GM23248 (cell line): Measurements from ENCODE around the gene MYO1D. TPM values are rescaled to one million over a fixed set of nuclear protein-coding genes. Genes with fewer than 3 reads are reported as not detected.

Experiments used
- DNase-seq: peaks from one replicate; pipeline ENCODE4 v3.0.0-alpha.2; 2015
- H2AFZ ChIP-seq: fragments of 200-600 bp; sonication (generic); 2 replicates; pipeline ENCODE4 v1.6.1; 2016; ENCODE audit warnings: antibody characterized with exemption
- H3F3A ChIP-seq: fragments of 200-600 bp; sonication (generic); 2 replicates; pipeline ENCODE4 v1.6.1; 2016; ENCODE audit warnings: mild to moderate bottlenecking, antibody characterized with exemption, mixed run types; ENCODE audit not compliant: insufficient read depth
- H3K27ac ChIP-seq: fragments of 200-600 bp; sonication (generic); 2 replicates; pipeline ENCODE4 v1.5.1; 2016; ENCODE audit warnings: mild to moderate bottlenecking
- H3K27me3 ChIP-seq: fragments of 200-600 bp; sonication (generic); replicated peaks from 2 replicates; pipeline ENCODE4 v1.6.1; 2016; ENCODE audit warnings: mild to moderate bottlenecking; ENCODE audit not compliant: insufficient read depth
- H3K36me3 ChIP-seq: fragments of 200-600 bp; sonication (generic); 2 replicates; pipeline ENCODE4 v1.6.1; 2016; ENCODE audit warnings: low read depth, mild to moderate bottlenecking
- H3K4me1 ChIP-seq: fragments of 200-600 bp; sonication (generic); 2 replicates; pipeline ENCODE4 v1.6.1; 2016; ENCODE audit warnings: mild to moderate bottlenecking; ENCODE audit not compliant: insufficient read depth
- H3K4me2 ChIP-seq: fragments of 200-600 bp; sonication (generic); one replicate; pipeline ENCODE4 v1.6.1; 2016; ENCODE audit warnings: mild to moderate bottlenecking; ENCODE audit not compliant: unreplicated experiment
- H3K4me3 ChIP-seq: fragments of 200-600 bp; sonication (generic); 2 replicates; pipeline ENCODE4 v1.5.1; 2016; ENCODE audit warnings: mild to moderate bottlenecking
- H3K79me2 ChIP-seq: fragments of 200-600 bp; sonication (generic); 2 replicates; pipeline ENCODE4 v1.6.1; 2016; ENCODE audit warnings: mild to moderate bottlenecking; ENCODE audit not compliant: insufficient read depth
- H3K9ac ChIP-seq: fragments of 200-600 bp; sonication (generic); 2 replicates; pipeline ENCODE4 v1.6.1; 2016; ENCODE audit warnings: mild to moderate bottlenecking
- H3K9me2 ChIP-seq: fragments of 200-600 bp; sonication (generic); 2 replicates; pipeline ENCODE4 v1.6.1; 2016; ENCODE audit warnings: mixed run types, mild to moderate bottlenecking, moderate library complexity; ENCODE audit not compliant: insufficient read depth
- H3K9me3 ChIP-seq: fragments of 200-600 bp; sonication (generic); one replicate; pipeline ENCODE4 v1.6.1; 2017; ENCODE audit warnings: low read depth
- H4K20me1 ChIP-seq: fragments of 200-600 bp; sonication (generic); 2 replicates; pipeline ENCODE4 v1.6.0; 2016; ENCODE audit not compliant: insufficient read depth
- EZH2 ChIP-seq: fragments of 200-600 bp; sonication (generic); IDR thresholded peaks from 2 replicates; pipeline ENCODE4 v1.6.1; 2018; ENCODE audit warnings: antibody characterized with exemption, mild to moderate bottlenecking; ENCODE audit not compliant: insufficient read depth, poor library complexity, severe bottlenecking
- EZH2phosphoT487 ChIP-seq: fragments of 200-600 bp; sonication (generic); IDR thresholded peaks from 2 replicates; pipeline ENCODE4 v1.6.1; 2018; ENCODE audit warnings: antibody characterized with exemption, moderate library complexity, mild to moderate bottlenecking, low read depth; ENCODE audit not compliant: insufficient read depth
- WGBS, 2 experiments: methylation state at CpG; one replicate each; pipeline ENCODE4 v1.1.6; 2015 to 2017; ENCODE audit warnings: low lambda C conversion rate in 2 of 2, low coverage in 1 of 2; ENCODE audit errors: missing lambda C conversion rate in 2 of 2; 5-methylcytosine and 5-hydroxymethylcytosine counted together
- in situ Hi-C: fragments of 300-500 bp; cut with MboI; formaldehyde crosslinking; loops from 2 replicates; pipeline ENCODE4 v1.15.0; 2020
- polyA plus RNA-seq: library from polyadenylated mRNA; unstranded; fragments of >200 nt; fragmentation: Nextera tagmentation; extraction: Ambion mirVana; gene quantifications from 2 replicates; pipeline ENCODE4 v1.2.1, GENCODE V29; 2016
- total RNA-seq: library from RNA; depleted of rRNA; stranded (reverse); fragments of >200 nt; shearing (Covaris generic); gene quantifications from 2 replicates; pipeline ENCODE4 v1.2.3, GENCODE V29; 2014

Gene MYO1D
- total and polyA plus RNA-seq, 2 experiments from 2014 or later, result 54.1 to 99.5 TPM

- Histone ChIP-seq H3K79me2 (no peaks in the 10 kb centered on the region), H3K4me2 (no peak overlapping the region), H3K9ac (no peak overlapping the region), H4K20me1 (no peaks in the 10 kb centered on the region), H3K27ac (no peak overlapping the region), H3K9me3 (no peaks in the 10 kb centered on the region), H2AFZ (no peak overlapping the region), H3K9me2 (no peaks in the 10 kb centered on the region), H3K4me3 (no peak overlapping the region), H3F3A (peaks cover 32% of the 10 kb centered on the region), H3K27me3 (no peaks in the 10 kb centered on the region), H3K4me1 (peaks cover 23% of the 10 kb centered on the region), H3K36me3 (no peaks in the 10 kb centered on the region; the same call in 1 of the 2 replicates)
- DNase-seq, result no peak
- in situ Hi-C loops, result no loop called here
- 79 to 89% methylated on average over 5 of the region's 5 CpGs for WGBS, 2 experiments
- TF ChIP-seq EZH2phosphoT487 (no peak), EZH2 (no peak)
Observed at GRCh38 chr17:32566303-32566702, 310.6 kb downstream of the MYO1D start.

DNA sequence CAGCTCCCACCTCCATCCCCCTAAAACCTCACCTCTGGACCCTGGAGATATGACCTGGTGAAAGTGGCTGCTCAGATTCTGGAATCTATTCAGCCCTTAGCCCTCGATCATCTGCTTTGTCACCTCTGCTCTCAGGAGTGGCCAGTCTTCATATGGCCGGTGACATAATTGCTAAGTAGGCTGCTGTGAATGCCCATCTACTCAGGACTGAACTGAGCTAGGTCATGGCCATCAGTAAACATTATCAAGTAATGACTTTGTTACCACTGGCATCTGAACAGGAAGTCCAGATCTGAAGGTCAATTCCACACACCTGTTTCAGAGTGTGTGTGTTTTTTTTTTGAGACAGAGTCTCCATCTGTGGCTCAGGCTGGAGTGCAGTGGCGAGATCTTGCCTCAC, 311.5 kb downstream of the MYO1D start:
- no peaks in the 10 kb centered on the region for H4K20me1 ChIP-seq
- no peaks in the 10 kb centered on the region for H3K9me3 ChIP-seq
- H3K36me3 ChIP-seq, result no peaks in the 10 kb centered on the region; the same call in 1 of the 2 replicates
- in situ Hi-C loops, result no loop called here
- TF ChIP-seq EZH2 (no peak), EZH2phosphoT487 (no peak)
- H3K27me3 ChIP-seq, result no peaks in the 10 kb centered on the region
- H3K4me3 ChIP-seq, result no peak overlapping the region
- peaks cover 25% of the 10 kb centered on the region for H3F3A ChIP-seq
- DNase-seq, result no peak
- H2AFZ ChIP-seq, result no peak overlapping the region
- no peak overlapping the region for H3K9ac ChIP-seq
- no peaks in the 10 kb centered on the region for H3K9me2 ChIP-seq
- no peaks in the 10 kb centered on the region for H3K79me2 ChIP-seq
- 88 to 95% methylated on average over 3 of the region's 3 CpGs for WGBS, 2 experiments
- no peak overlapping the region for H3K4me2 ChIP-seq
- peaks cover 20% of the 10 kb centered on the region for H3K4me1 ChIP-seq
- H3K27ac ChIP-seq, result no peak overlapping the region

DNA sequence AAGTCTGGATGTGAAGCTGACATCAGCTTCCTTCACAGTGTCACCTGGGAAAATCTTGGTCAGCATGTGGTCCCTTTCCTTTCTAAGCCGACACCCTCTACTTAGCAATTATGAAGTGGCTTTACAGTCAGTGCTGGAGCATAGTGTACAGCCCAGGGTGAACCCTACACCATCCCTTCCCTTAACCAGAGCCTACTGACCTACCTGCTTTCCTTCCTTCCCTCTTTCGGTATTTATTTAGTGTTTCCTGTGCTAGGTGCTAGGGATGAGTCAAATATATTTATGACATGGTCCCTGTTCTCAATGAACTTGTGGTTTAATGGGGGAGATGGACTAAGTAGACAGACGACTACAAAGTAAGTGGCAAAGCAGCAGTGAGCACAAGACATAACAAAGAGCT, 312.6 kb downstream of the MYO1D start:
- 67 to 75% methylated on average over 3 of the region's 3 CpGs for WGBS, 2 experiments
- no peak for DNase-seq
- H3K4me2 ChIP-seq, result no peak overlapping the region
- no peaks in the 10 kb centered on the region; the same call in 1 of the 2 replicates for H3K36me3 ChIP-seq
- no peak overlapping the region for H2AFZ ChIP-seq
- peaks cover 14% of the 10 kb centered on the region for H3F3A ChIP-seq
- H3K9me2 ChIP-seq, result no peaks in the 10 kb centered on the region
- H3K9ac ChIP-seq, result no peak overlapping the region
- H3K4me1 ChIP-seq, result peaks cover 10% of the 10 kb centered on the region; the same call in 1 of the 2 replicates
- no peak overlapping the region for H3K27ac ChIP-seq
- in situ Hi-C loops, result no loop called here
- H3K27me3 ChIP-seq, result no peaks in the 10 kb centered on the region
- H3K9me3 ChIP-seq, result no peaks in the 10 kb centered on the region
- no peaks in the 10 kb centered on the region for H3K79me2 ChIP-seq
- no peak for TF ChIP-seq EZH2phosphoT487
- TF ChIP-seq EZH2, result no peak
- H4K20me1 ChIP-seq, result no peaks in the 10 kb centered on the region
- no peak overlapping the region for H3K4me3 ChIP-seq

DNA sequence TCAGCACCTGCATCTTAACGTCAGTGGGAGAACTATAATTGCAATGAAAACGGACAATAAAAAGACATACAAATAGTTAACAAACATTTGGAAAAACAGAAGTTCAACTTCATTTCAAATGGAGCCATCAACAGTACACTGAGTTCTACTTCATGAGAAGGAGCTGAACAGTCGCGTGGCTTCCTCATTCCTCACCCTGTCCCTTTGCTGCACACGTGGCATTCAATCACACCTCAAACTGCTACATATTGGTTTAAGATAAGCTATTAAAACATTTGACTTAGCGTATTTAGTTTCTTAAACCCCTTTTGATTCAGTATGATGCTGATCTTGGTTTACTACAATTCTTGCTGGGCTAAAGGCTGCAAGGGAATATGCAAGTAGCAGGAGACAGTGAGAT, 313.3 kb downstream of the MYO1D start:
- H3F3A ChIP-seq, result peaks cover 7% of the 10 kb centered on the region; the same call in 1 of the 2 replicates
- 82% methylated on average over 6 of the region's 6 CpGs for whole genome bisulfite sequencing, 2 experiments
- H3K9ac ChIP-seq, result no peak overlapping the region
- H3K4me3 ChIP-seq, result no peak overlapping the region
- TF ChIP-seq EZH2phosphoT487, result no peak
- no peak for TF ChIP-seq EZH2
- H3K79me2 ChIP-seq, result no peaks in the 10 kb centered on the region
- no peak for DNase-seq
- in situ Hi-C loops, result no loop called here
- H3K4me1 ChIP-seq, result peaks cover 2% of the 10 kb centered on the region; the same call in 1 of the 2 replicates
- no peaks in the 10 kb centered on the region for H3K9me3 ChIP-seq
- H3K4me2 ChIP-seq, result no peak overlapping the region
- no peaks in the 10 kb centered on the region for H4K20me1 ChIP-seq
- H3K27me3 ChIP-seq, result no peaks in the 10 kb centered on the region
- H3K36me3 ChIP-seq, result no peaks in the 10 kb centered on the region; the same call in 1 of the 2 replicates
- no peak overlapping the region for H3K27ac ChIP-seq
- no peaks in the 10 kb centered on the region for H3K9me2 ChIP-seq
- H2AFZ ChIP-seq, result no peak overlapping the region

DNA sequence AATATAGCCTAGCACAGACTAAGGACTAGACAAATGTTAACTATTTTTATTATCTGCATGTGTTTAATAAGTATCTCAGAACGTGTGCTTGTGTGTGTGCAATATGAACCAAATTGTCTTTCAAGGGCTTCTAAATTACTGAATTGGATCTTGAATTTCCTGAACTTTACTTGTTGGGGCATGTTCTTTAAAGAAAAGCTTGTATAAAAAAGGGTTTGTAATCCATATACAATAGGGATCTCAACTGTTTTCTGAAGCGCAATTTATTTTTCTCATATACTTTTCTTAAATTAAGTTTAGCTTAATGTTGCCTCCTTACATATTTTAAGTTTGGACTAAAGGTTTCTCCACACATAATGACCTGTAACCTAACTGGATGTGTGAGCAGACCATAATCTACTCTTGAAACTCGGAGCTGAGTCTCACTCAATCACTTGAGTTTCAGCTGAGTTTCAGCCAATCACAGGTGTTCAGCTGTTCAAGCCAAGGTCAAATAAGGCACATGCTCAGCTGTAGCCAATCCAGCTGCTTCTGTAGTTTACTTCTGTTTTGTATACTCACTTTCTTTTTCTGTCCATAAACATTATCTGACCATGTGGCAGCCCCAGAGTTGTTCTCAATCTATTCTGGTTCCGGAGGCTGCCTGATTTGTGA, 317.8 kb downstream of the MYO1D start:
- Histone ChIP-seq H3K4me1 (no peaks in the 10 kb centered on the region), H3K27me3 (no peaks in the 10 kb centered on the region), H3K27ac (no peak overlapping the region), H2AFZ (no peak overlapping the region), H3K79me2 (no peaks in the 10 kb centered on the region), H3K36me3 (no peaks in the 10 kb centered on the region; the same call in 1 of the 2 replicates), H3K4me2 (no peak overlapping the region), H3K4me3 (no peak overlapping the region), H4K20me1 (no peaks in the 10 kb centered on the region), H3K9ac (no peak overlapping the region), H3K9me2 (no peaks in the 10 kb centered on the region), H3K9me3 (no peaks in the 10 kb centered on the region), H3F3A (no peaks in the 10 kb centered on the region)
- DNase-seq, result no peak
- in situ Hi-C loops, result no loop called here
- TF ChIP-seq EZH2phosphoT487, result no peak
- no peak for TF ChIP-seq EZH2
- 86% methylated on average over 4 of the region's 4 CpGs for WGBS, 2 experiments
